ENCODE measurements around the gene BPIFB2.

The BPIFB2 gene

GRCh38 chr20:32988008-32988407 lies 19.5 kb upstream of the BPIFB2 start:
- no peak overlapping the region for H3K4me3 ChIP-seq (replicated peaks; ENCODE audit: low read depth, low read length)
- TF ChIP-seq CTCF (IDR thresholded peaks at IDR 0.05; ENCODE audit: low read length, missing control alignments) = no peak
- DNase-seq (ENCODE audit: low read depth) = no peak

- no peak for TF ChIP-seq CTCF (IDR thresholded peaks at IDR 0.05; ENCODE audit: low read length, missing control alignments)
- DNase-seq (ENCODE audit: low read depth) = no peak
- no peak overlapping the region for H3K4me3 ChIP-seq (replicated peaks; ENCODE audit: low read depth, low read length)
These were observed 17.8 kb upstream of the BPIFB2 start for GRCh38 chr20:32989507-32990283.

DNA sequence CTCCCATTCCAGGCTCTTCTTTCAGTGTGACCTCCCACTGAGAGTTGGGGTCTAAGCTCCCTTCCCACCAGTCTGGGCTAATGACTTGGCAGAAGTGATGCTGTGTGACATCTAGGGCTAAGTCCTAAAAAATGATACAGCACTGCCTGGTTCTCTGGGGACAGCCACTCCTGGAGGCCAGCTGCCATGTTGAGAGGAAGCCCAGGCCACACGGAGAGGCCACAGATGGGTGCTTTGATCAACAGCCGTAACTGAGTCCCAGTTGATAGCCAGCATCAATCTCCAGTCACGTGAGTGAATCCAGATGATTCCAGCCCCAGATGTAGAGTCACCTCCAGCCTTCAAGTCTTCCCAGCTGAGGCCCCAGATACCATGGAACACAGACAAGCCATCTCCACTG lies 17.1 kb upstream of the BPIFB2 start:
- no peak overlapping the region for H3K4me3 ChIP-seq (replicated peaks; ENCODE audit: low read depth, low read length)
- TF ChIP-seq CTCF (IDR thresholded peaks at IDR 0.05; ENCODE audit: low read length, missing control alignments) = no peak
- DNase-seq (ENCODE audit: low read depth) = no peak

- H3K4me3 ChIP-seq (replicated peaks; ENCODE audit: low read depth, low read length) = no peak overlapping the region
- TF ChIP-seq CTCF (IDR thresholded peaks at IDR 0.05; ENCODE audit: low read length, missing control alignments) = no peak
- DNase-seq (ENCODE audit: low read depth) = no peak
These were observed 16.1 kb upstream of the BPIFB2 start for GRCh38 chr20:32991383-32991782.

GRCh38 chr20:32991792-32992641 lies 15.5 kb upstream of the BPIFB2 start:
- no peak for DNase-seq (ENCODE audit: low read depth)
- no peak overlapping the region for H3K4me3 ChIP-seq (replicated peaks; ENCODE audit: low read depth, low read length)
- no peak for TF ChIP-seq CTCF (IDR thresholded peaks at IDR 0.05; ENCODE audit: low read length, missing control alignments)

DNA sequence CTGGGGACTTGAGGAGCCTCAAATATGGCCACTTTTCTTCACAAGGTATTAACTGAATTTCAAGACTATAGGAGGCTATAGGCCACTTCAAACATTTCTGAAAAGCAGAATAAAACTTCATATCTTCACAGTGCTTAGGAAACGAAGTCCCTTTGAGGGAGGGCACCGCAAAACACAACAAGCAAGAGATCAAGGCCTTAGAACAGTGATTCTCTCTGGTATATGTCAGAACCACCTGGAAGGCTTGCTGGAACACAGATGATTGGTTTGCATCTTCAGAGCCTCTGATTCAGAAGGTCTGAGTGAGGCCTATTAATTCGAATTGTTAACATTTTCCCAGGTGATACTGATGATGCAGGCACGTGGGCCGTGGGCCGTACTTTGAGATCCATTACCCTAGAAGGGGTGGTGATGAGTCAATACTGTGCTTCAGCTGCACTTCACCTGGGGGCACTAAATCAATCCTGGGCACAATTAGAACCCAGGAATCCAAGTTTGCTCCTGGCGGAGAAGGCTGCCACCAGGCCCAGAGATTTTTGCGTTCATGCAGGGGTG lies 13.9 kb upstream of the BPIFB2 start:
- H3K4me3 ChIP-seq (replicated peaks; ENCODE audit: low read depth, low read length) = no peak overlapping the region
- DNase-seq (ENCODE audit: low read depth) = no peak
- no peak for TF ChIP-seq CTCF (IDR thresholded peaks at IDR 0.05; ENCODE audit: low read length, missing control alignments)

Measured in fibroblast of pulmonary artery (primary cell).